HT-29 (cell line): Measurements from ENCODE around the gene RFTN1. TPM values are rescaled to one million over a fixed set of nuclear protein-coding genes. Genes with fewer than 3 reads are reported as not detected.

Source experiments
- DNase-seq: peaks from one replicate; pipeline ENCODE4 v3.0.0-alpha.2; 2015; ENCODE audit warnings: low spot score
- total RNA-seq: library from RNA; depleted of rRNA; stranded (reverse); fragments of >200 nt; shearing (Covaris generic); gene quantifications from 2 replicates; pipeline ENCODE4 v1.2.3, GENCODE V29; 2014

The RFTN1 gene
- total RNA-seq, 1 experiment from 2014 or later = not detected

DNA sequence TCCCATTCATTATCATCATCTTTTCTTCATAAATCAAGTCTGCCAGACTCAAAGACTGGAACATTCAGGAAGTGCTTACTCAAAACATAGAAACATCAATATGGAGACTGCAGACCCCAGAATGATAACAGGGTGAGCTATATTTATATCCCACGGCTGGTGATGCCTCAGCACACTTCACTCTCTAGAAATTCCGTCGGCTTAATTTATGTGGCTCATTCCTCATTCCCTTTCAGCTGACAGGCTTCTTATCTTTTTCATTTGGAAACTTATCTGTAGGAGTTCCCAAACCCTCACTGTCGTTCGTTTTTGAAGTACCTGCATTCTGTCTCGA is 45.5 kb downstream of the RFTN1 start:
- DNase-seq = no peak

DNA sequence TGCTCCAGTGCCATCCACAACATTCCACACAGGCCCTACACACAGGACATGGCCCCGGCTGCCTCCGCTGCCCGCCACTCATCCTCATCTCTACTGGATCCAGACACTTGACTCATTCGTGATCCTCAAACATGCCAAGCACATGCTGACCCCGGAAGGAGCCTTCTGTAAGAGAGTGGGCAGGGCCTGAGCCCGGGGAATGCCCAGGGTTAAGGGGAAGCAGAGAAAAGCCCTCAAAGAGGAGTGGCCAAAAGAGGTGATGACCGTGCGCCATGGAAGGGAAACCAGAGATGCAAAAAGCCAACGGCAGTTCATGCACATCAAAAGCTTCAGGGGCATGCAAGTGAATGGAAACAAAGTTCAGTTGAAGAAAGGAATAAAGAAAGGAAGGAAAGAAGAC is 46.1 kb downstream of the RFTN1 start:
- DNase-seq = no peak

DNA sequence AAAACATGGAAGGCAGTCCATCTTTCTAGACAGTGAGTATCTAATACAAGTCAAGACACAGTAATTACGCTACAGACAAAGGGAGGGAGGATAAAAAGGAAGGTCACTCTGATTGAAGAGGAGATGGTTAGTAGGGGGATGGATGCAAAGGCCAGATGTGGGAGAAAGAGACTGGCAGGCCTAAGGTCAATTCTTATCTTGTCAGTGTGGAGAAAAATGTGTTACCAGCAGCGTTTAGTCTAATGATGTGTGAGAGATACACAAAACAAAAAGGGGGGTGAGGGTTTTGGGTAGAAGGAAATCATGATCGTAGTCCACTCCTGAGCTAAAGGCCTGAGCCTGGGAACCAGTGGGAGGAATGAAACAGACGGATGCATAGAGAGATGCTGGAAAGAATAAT is 46.7 kb downstream of the RFTN1 start:
- no peak for DNase-seq

GRCh38 chr3:16464511-16465148 is 48.9 kb downstream of the RFTN1 start:
- DNase-seq = no peak

DNA sequence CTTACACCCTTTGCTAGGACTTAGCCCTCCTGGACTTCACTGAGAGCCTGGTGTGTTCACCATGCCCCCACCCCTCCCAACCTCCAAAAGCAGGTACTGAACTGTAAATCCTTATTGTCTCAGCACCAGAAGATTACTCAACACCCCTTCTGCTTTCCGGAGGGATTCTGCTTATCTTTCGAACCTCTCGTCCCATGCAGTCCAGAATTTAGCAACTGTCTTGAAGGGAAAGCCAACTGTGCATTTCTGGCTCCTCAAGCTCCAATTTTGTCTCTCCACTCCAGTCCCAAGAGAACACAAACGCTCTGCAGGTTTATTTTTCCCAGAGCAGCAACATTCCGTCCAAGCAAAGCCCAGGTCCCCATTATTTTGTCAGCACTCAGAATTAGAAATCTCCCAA is 49.6 kb downstream of the RFTN1 start:
- DNase-seq = no peak

- no peak for DNase-seq
Observed at GRCh38 chr3:16463119-16463518, 50.4 kb downstream of the RFTN1 start.

GRCh38 chr3:16462679-16463078 is 50.8 kb downstream of the RFTN1 start:
- DNase-seq = no peak

DNA sequence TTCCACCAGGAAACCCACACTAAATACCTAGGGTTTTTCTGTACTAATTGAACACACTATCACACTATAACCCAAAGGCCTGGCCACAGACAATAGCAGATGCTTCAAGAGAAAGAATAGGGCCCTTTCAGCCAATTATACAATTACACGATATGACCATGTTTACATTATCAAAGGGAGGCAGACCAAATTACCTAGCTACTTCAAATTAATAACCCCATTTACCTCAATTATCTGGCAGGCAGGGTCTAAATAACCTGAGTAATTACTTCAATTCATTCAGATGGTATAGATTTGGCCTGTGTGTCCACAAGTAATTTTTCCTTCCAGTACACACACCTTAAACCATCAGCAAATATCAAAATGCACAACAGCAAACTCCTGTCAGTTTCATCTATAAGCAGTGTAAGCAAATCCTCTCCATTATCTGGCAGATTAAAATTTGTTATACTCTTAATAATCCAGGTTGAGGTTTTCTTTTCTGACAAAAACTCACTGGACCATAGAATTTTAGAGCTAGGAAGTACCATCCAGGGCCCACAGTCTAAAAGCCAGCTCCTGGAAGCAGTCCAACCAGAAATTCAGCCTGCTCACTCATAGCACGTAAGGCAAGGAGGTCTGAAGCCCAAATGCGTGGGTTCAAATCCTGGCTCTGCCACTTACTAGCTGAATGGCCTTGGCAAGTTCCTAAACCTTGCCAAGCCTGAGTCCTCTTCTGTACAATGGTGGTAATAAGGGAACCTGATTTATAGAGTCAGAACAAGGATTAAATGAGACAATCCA is 51.8 kb downstream of the RFTN1 start:
- DNase-seq = no peak

- DNase-seq = no peak
Observed at GRCh38 chr3:16460886-16461285, 52.6 kb downstream of the RFTN1 start.

DNA sequence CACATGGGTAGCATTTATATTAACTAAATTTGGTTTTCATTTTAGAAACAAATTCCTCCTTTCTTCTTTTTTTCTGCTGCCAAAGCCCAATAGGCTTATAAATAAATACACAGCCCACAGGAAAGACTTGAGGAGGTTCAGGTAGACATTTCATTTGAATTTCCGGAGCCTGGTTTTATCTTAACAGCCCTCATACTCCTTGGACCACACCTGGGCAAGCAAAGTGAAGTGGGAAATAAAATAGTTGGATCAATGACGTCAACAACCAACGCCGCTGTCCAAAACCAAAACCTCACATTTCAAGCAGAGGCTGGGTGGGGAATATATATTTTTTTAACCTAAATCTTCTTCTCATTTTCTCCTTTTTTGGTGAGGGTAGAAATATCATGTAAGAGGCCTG is 53.2 kb downstream of the RFTN1 start:
- no peak for DNase-seq

GRCh38 chr3:16456784-16457415 is 56.6 kb downstream of the RFTN1 start:
- no peak for DNase-seq

- DNase-seq = no peak
Observed at GRCh38 chr3:16455966-16456365, 57.5 kb downstream of the RFTN1 start.

DNA sequence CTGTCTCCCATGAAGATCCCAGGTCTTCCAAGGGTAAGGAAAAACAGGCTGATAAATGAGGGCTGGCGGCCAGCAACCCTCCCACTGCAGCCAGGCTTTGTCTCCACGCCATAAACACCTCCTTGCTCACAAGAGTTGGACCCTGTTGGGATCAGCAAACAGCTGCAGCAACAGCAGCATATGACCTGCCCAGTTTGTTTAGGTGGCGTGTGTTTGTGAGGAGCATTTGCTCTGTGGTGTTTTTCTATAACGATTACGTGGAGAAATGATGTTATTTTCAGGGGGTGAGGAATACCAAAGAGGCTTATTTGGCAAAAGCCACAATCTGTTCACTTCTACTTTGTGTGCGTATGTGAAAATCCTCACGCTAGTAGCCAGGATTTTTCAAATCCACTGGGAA is 58.5 kb downstream of the RFTN1 start:
- no peak for DNase-seq

- DNase-seq = no peak
Observed at GRCh38 chr3:16452261-16452660, 61.2 kb downstream of the RFTN1 start.

- DNase-seq = no peak
Observed at GRCh38 chr3:16449369-16449768, 64.1 kb downstream of the RFTN1 start.

GRCh38 chr3:16448639-16449070 is 64.8 kb downstream of the RFTN1 start:
- DNase-seq = no peak

GRCh38 chr3:16447135-16447534 is 66.4 kb downstream of the RFTN1 start:
- DNase-seq = no peak

GRCh38 chr3:16444344-16444743 is 69.2 kb downstream of the RFTN1 start:
- DNase-seq = no peak

GRCh38 chr3:16442730-16443129 is 70.8 kb downstream of the RFTN1 start:
- DNase-seq = no peak

DNA sequence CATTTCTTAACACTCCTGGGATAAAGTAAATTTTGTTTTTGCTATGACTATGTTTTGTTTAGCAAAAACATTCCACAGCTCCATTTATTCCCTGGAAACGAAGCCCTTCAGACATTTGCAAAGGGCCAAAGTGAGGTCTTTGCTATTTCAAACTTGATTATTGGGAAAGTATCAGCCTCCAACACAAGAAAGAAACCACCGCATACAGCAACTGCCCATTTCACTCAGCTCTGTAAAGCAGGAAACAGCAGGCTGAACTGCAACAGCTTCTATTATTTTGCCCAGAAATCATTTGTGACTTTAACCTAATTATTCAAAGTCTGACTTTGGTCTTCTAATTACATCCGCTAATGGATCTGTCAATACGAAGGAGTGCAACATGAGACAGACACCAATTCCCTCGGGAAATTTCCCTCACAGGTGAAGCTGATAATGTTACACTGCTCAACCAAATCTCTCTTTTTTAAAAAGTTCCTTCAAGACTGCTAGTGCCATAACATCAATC is 72.1 kb downstream of the RFTN1 start:
- no peak for DNase-seq

DNA sequence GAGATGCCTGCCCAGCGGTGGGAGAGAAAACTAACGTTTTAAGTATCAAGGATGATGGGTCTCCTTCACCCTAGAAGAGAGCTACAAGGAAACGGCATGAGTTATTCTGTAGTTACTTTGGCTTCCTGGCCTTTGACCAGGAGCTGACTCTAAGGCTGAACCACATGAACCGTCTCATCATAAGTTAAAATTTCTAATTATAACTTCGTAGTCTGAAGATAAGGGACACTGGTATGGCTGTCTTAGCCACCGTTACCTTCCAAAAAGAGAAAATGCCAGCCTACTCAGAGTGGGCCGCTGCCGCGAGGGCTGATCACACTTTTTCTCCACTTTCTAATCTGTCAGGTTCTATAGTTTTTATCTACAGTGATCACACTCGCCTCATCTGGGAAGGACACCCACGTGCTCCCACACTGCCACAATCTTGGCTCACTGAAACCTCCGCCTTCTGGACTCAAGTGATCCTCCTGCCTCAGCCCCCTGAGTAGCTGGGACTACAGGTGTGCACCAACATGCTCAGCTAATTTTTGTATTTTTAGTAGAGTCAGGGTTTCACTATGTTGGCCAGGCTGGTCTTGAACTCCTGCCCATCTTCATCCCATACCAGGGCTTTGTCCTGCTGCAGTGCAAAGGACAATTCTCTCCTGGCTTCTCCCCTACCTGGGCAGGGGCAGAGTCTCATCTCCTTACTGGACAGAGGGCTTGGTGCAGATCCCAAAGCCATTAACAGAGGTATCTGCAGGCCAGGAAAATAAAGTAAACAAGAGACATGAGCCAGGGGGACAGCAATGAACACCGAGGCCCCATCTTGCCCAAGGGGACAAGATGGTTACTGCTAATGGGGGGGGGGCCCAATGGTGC is 73.4 kb downstream of the RFTN1 start:
- DNase-seq = no peak
